KOPT-K1 (cell line): ENCODE measurements around the gene EHMT1.
"Not testable (repeated sequence)": the region's sequence is repeated elsewhere in the genome, so short reads cannot be mapped to it uniquely, and the experiment has no call there.

Source experiments
- H3K27ac ChIP-seq: fragments of 200-600 bp; sonication (generic); 2 replicates; pipeline ENCODE4 v1.5.1; 2016; ENCODE audit warnings: antibody characterized with exemption, mild to moderate bottlenecking, low read depth, low read length; ENCODE audit not compliant: poor library complexity, severe bottlenecking
- H3K36me3 ChIP-seq: fragments of 200-600 bp; sonication (generic); 2 replicates; pipeline ENCODE4 v1.5.1; 2017; ENCODE audit warnings: antibody characterized with exemption, mild to moderate bottlenecking, low read length, moderate library complexity; ENCODE audit not compliant: insufficient read depth
- H3K9me3 ChIP-seq: fragments of 200-600 bp; sonication (generic); 2 replicates; pipeline ENCODE4 v1.5.1; 2017; ENCODE audit warnings: antibody characterized with exemption, low read length, mild to moderate bottlenecking; ENCODE audit not compliant: insufficient read depth, poor library complexity, severe bottlenecking

Gene EHMT1

DNA sequence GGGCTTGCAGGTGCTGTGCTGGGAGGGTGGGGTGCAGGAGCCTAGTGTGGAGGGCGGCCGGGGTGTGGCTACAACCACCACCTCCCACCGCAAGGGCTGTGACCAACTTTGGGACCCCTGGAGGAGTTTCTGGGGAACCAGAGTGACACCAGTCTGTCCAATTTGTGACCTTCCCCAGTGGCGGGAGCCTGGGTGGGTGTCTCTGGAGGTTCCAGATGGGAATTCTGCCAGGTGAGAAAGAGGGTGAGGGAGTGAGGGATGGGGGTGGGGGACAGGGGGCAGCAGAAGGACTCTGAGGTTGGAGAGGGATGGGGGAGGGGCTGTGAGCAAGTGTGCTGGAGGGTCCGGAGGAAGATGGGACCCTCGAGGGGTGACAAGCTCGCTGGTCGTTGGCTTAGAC is 254.6 kb downstream of the EHMT1 start:
- Histone ChIP-seq H3K9me3 (no peaks in the 10 kb centered on the region), H3K27ac (no peak overlapping the region)

DNA sequence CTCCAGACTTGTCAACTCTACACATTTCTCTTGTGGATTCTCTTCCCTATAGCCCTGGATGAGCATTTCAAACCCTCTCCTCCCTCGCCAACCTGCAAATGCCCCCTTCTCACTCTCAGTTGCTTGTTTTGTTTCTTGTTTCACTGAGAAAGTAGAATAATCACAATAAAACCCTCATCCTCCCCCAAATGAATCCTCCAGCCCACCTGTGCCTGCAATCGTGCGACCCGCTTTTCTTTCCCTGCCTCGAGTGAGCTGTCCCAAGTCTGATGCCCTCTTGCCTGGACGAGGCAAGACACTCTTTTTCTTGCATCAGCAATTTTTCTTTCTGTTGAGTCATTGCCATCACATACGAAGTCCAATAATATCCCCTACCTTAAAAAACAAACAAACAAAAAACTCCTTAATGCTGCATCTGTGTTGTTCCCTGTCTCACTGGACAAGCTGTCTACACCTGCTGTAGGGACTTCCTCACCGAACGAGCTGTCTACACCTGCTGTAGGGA is 255.1 kb downstream of the EHMT1 start:
- no peaks in the 10 kb centered on the region for H3K36me3 ChIP-seq
- no peak overlapping the region for H3K27ac ChIP-seq
- H3K9me3 ChIP-seq = no peaks in the 10 kb centered on the region

More for the DNA sequence above, 254.6 kb downstream of the EHMT1 start:
- no peaks in the 10 kb centered on the region for H3K36me3 ChIP-seq

DNA sequence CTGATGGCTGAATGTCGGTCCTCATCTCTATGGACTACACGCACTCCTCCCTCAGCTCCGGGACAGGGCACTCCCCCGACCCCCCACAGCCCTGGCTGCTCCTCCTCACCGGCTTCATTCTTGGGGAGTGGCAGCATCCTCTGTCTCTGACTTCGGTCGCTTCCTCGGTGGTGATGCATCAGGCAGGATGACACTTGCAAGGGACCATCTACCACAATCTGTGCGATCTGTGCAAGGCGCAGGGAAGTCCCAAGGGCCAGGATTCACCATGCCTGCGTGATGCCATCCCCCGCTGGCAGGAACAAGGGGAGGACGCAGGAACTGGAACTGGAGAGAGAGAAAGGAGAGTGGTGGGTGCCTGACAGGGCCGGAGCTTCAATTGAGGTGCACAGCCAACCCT is 256.5 kb downstream of the EHMT1 start:
- H3K27ac ChIP-seq = no peak overlapping the region
- no peaks in the 10 kb centered on the region for H3K36me3 ChIP-seq
- H3K9me3 ChIP-seq = no peaks in the 10 kb centered on the region

DNA sequence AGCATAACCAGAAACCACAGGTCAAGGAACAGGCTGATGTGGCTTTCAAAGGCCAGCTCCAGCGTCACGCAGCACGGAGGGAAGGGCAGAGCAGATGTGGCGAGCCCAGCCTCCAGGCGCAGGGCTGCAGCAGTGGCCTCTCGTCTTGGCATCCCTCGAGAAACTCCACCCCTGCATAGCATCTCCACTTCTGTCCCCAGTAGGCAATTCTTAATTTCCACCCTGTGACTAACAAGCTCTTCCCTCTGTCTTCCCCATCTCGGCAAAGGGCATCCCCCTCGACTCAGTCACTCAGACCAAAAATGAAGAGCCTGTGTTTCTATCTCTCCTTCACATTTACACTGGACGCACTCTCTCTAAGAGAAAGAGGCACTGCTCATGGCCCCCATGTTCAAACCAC is 257.0 kb downstream of the EHMT1 start:
- Histone ChIP-seq H3K36me3 (no peaks in the 10 kb centered on the region), H3K27ac (no peak overlapping the region), H3K9me3 (no peaks in the 10 kb centered on the region)

DNA sequence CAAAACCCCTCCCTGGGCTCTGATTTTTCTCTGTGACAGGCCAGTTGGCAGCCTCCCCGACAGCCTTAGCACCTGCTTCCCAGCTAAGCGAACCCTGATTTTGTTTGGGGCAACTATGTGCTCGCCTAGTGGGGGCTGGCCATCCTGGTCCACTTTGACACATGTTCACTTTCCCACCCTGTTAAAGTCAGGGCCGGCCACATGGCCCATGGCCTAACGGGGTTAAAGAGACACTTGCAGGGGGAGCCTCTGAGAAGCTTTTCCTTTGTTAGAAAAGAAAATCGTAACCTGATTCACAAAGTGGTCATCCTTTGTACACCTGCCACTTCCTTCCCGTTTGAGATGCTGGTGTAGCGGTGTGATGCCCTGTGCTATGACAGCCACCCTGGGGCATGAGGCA is 257.5 kb downstream of the EHMT1 start:
- Histone ChIP-seq H3K9me3 (no peaks in the 10 kb centered on the region), H3K27ac (no peak overlapping the region), H3K36me3 (no peaks in the 10 kb centered on the region)

DNA sequence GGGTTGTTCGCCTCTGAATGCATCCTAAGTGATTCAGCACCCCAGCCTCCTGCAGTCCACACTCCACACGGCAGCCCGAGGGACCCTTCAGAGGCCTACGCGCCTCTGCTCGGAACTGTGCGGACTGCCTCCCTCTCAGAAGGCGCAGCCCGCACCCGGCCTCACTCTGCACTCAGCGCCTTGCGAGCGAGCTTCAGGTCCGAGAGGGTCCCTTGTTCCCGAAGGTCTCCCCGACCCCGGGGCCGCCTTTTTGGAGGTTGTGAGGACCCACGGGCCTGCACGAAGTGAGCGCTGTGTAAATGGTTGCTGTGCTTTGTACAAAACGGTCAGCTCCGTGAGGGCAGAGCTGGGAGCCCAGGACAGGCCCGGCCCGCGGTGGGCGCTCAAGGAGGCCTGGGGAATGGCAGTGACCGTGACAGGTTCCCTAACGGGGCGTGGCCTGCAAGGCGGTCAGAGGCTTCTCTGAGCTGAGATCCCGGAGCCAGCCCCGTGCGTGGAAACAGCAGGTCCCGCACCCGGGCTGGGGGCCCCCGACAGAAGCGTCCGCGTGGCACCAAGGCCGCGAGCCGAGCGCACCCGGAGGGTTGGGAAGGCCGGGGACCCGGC is 258.1 kb downstream of the EHMT1 start:
- H3K36me3 ChIP-seq = no peaks in the 10 kb centered on the region
- no peaks in the 10 kb centered on the region for H3K9me3 ChIP-seq
- H3K27ac ChIP-seq = no peak overlapping the region

DNA sequence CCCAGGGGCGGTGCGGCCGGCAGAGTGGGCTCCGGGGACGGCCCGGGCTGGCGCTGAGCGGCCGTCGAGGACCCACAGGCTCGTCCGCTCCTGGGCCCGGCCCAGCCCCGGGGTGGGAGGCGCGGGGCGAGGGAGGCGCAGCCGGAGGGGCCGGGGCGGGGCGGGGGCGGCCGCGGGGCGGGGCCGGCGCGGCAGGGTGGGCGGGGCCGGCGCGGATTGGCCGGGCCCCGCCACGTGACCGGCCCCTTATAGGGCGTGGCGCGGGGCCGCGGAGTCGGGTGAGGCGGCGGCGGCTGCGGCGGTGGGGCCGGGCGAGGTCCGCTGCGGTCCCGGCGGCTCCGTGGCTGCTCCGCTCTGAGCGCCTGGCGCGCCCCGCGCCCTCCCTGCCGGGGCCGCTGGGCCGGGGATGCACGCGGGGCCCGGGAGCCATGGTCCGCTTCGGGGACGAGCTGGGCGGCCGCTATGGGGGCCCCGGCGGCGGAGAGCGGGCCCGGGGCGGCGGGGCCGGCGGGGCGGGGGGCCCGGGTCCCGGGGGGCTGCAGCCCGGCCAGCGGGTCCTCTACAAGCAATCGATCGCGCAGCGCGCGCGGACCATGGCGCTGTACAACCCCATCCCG is 258.8 kb downstream of the EHMT1 start, which contains the start of gene CACNA1B:
Gene CACNA1B, plus strand, starts transcription at position 277 of the 617 bp plus-strand sequence. Its CDS starts 152 bp downstream, at position 429.
- not testable (repeated sequence) for H3K9me3 ChIP-seq, H3K27ac ChIP-seq

DNA sequence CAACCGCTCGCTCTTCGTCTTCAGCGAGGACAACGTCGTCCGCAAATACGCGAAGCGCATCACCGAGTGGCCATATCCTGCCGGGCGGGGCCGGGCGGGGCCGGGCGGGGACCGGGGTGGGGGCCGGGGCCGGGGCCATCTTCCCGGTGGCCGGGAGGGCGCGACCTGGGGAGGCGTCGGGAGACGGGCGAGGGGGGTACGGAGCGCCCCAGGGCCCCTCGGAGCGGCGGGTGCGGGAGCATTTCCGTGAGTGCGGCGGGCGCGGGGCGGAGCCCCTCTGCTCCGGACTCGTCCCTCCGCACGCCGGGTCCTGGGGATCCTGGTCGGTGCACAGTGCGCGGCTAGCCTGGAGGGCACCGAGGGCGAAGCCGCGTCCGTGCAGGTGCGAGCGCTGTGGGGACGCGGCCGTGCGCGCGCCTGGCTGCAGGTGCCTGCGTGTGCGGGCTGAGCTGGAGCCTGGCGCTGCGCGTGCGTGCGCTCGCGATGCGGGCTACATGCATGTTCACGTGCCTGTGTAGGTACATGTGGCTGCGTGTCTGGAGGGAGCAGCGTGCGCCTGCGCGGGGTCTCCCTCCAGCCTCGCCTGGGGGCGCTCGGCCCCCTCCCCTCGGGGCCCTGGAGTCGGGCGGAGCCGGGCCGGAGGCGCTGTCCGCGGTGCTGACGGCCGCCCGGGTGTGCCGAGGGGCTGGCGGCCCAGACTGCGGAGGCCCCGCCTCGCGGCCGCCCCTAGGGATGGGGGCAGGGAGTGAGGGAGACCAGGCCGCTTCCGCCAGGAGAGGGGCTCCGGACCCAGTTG is 259.5 kb downstream of the EHMT1 start:
- no peaks in the 10 kb centered on the region for H3K36me3 ChIP-seq
- no peak overlapping the region for H3K27ac ChIP-seq
- H3K9me3 ChIP-seq = no peaks in the 10 kb centered on the region

More for the DNA sequence above, 258.8 kb downstream of the EHMT1 start, which contains the start of gene CACNA1B:
- not testable (repeated sequence) for H3K36me3 ChIP-seq

DNA sequence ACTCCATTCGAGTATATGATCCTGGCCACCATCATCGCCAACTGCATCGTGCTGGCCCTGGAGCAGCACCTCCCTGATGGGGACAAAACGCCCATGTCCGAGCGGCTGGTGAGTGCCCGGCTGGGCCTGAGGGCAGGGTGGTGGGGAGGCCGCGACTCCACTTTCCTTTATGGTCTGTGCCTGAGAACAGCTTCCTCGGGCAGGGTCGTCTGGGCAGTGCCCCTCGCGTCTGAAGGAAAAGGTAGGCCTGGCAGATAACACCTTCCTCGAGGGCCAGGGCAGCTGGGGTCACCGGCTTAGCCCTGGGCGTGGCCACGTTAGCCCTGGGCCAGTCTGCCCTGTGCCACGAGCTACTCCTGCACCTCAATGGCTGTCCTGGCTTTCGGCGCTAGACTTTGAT is 260.2 kb downstream of the EHMT1 start:
- no peaks in the 10 kb centered on the region for H3K9me3 ChIP-seq
- H3K27ac ChIP-seq = no peak overlapping the region
- H3K36me3 ChIP-seq = no peaks in the 10 kb centered on the region

DNA sequence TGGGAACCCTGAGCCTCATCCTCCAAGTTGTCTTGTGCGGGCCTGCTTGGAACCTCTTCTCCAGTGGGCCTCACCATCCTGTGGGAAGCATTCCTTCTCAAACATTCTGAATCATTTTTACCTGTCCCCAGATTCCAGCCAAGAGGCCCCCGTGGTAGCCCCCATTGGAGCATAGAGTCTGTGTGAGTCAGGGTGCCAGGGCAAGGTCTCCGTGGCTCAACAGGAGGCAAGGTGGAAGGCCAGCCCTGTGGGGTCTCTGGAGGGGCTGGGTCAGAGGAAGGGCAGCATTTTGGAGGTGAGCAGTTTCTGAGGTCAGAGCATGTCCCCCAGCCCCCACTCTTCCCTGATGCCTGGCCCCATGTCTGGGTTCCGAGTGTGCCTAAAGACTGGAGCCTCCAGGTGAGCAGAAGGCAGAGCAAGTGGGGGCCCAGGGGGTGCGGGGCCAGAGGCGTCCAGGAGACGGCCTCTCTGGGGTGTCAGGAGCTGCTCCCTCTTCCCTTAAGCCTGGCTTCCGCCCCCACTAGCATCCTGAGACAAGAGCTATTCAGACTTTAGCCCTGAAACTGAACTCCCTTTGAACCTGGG is 260.9 kb downstream of the EHMT1 start:
- no peaks in the 10 kb centered on the region for H3K9me3 ChIP-seq
- no peak overlapping the region for H3K27ac ChIP-seq
- no peaks in the 10 kb centered on the region for H3K36me3 ChIP-seq

DNA sequence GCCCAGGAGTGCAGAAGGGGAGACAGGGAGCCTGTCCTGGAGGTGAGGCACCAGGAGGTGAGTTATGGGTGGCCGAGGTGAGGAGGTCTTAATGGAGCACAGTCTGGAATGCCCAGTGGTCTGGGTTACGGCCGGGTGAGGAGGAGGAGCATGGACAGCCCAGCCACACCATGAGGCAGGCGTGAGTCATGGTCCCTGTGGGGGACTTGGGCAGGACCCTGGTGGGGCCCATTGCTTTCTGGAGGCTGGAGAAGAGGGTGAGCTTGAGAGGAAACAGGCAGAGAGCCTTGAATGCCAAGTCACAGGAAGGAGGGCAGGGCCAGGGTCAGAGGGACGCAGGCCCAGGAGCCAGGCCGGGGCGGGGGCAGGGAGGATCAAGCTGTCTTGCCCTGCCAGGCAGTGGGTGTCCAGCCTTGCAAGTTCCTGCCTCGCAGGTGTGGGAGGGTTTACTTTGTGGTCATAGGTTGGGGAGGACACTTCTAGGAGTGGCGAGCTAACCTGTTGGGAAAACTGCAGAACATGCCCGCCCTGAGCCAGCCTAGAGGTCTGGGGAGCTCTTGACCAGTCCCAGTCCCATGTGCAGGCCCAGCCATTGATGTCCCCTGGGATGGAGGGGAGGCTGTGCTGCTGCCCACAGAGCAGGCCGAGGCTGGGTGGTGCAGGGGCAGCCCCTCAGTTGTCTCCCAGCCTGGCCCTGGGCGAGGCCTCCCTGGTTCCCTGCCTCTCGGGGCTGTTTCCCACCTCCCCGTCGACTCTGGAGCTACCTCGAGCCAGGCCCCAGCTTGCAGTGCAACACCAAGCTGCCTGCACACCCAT is 261.6 kb downstream of the EHMT1 start:
- no peak overlapping the region for H3K27ac ChIP-seq
- no peaks in the 10 kb centered on the region for H3K9me3 ChIP-seq
- H3K36me3 ChIP-seq = no peaks in the 10 kb centered on the region

DNA sequence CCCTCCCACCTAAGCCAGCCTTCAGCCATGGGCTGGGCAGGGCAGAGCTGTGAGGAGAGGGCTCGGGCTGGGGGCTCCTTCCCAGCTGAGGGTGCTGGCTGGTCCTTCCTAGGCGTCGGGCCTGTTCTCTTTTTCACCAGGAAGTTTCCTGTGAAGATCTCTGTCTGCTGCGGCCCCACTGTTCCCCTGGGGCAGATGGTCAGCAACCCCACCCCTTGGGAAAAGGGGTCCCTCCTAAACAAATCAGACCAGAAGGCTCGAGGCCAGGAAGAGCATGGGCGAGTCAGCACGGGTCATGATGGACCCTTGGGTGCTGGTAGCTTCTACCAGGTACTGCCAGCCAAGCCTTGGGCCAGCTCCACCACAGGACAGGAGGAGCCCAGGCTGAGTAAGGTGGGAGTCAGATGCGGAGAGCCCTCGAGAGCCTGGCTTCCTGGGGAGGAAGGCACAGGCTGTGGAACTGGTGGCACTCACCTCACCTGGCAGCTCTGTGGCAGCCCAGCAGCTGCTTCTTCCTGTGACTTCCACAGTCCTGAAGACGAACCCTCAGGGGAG is 262.2 kb downstream of the EHMT1 start:
- Histone ChIP-seq H3K36me3 (no peaks in the 10 kb centered on the region), H3K9me3 (no peaks in the 10 kb centered on the region), H3K27ac (no peak overlapping the region)

DNA sequence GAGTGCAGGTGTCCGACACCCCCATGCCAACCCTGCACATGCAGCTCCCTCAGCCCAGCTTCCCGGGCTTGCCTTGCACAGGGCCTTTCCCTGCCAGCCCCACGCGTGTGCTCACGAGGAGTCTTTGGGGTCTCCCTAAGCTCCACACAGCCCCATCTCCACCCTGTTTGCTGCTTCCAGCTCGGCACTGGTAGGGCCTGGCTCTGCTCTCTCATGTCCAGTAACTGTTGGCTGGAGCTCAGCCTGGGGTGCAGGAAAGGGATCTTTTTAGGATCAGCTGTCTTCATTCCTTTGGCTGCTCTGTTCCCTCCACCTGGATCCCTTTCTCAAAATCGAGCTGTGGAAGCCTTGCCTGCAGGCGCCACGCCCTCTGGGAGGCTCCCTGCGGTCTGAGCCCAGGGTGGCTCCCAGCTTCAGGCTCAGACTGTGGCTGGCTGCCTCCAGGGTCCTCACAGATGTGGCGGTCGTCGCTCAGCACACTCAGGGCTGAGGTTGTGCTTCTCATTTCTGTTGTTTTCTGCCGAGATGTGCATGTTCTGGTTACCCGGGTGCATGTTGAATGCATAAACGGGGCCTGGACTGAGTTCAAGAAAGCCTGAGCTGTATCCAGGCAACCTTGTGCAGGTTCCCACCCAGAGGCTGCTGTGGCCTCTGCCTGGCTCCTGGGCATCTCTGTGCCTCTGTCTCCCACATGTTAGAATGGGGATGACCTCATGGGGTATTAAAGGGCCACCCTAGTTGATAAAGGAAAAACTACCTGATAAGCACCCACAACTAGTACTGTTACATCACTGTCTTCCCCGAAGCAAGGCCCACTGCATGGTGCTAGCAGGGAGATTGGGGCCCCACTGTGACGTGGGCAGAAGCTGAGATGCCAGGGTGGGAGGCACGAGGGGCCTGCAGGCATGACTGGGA is 263.0 kb downstream of the EHMT1 start:
- no peaks in the 10 kb centered on the region for H3K36me3 ChIP-seq
- no peaks in the 10 kb centered on the region for H3K9me3 ChIP-seq
- no peak overlapping the region for H3K27ac ChIP-seq
